ENCODE measurements around the gene SULT1A1. TPM values are rescaled to one million over a fixed set of nuclear protein-coding genes. Genes with fewer than 3 reads are reported as not detected.

The SULT1A1 gene
- total and polyA plus RNA-seq, 2 donors (not counting 1 experiment from before 2014, with no cell fraction given), result 4.2 to 7.1 TPM

DNA sequence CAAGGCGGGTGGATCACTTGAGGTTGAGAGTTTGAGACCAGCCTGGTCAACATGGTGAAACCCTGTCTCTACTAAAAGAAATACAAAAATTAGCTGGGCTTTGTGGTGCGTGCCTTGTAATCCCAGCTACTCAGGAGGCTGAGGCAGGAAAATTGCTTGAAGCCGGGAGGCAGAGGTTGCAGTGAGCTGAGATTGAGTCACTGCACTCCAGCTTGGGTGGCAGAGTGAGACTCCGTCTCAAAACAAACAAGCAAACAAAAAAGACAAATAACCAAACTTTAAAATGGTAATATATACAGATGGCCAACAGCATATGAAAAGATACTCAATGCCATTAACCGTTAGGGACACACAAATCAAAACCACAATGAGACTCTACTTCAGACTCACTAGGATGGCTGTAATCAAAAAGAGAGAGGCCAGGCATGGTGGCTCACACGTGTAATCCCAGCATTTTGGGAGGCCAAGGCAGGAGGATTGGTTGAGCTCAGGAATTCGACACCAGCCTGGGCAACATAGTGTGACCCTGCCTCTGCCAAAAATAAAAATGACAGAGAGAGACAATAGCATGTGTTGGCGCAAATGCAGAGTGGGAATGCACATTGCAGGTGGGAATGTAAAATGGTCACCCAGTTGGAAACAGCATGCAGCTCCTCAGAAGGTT is 34.3 kb downstream of the SULT1A1 start:
- intact Hi-C loops (cut with micrococcal nuclease), result no loop called here
- Histone ChIP-seq H3K27ac (ENCODE audit: low read length in 2 of 2) (no peak overlapping the region), H3K36me3 (replicated peaks in 1 of 2; ENCODE audit: control extremely low read depth in 1 of 2, control insufficient read depth in 1 of 2, extremely low read depth in 1 of 2, insufficient read depth in 2 of 2, low read length in 1 of 2) (peaks cover 1 to 4% of the 10 kb centered on the region in 2 experiments), H3K4me3 (ENCODE audit: control extremely low read depth in 1 of 5, extremely low read depth in 1 of 5, insufficient read depth in 1 of 5, low read depth in 2 of 5, low read length in 4 of 5) (no peak overlapping the region), H3K4me2 (replicated peaks; ENCODE audit: low read depth, low read length, poor library complexity, severe bottlenecking) (no peak overlapping the region), H3K9ac (ENCODE audit: low read length) (no peak overlapping the region), H4K20me1 (ENCODE audit: control insufficient read depth, insufficient read depth, low read length, poor library complexity, severe bottlenecking) (peaks cover 38% of the 10 kb centered on the region), H3K9me3 (ENCODE audit: control extremely low read depth in 1 of 3, control insufficient read depth in 2 of 3, insufficient read depth in 1 of 3, low read length in 2 of 3) (no peaks in the 10 kb centered on the region), H3K79me2 (ENCODE audit: control insufficient read depth, insufficient read depth, low read length) (peaks cover 47% of the 10 kb centered on the region), H3K4me1 (ENCODE audit: control insufficient read depth in 2 of 2, insufficient read depth in 2 of 2, low read length in 2 of 2) (no peaks in the 10 kb centered on the region), H3K27me3 (replicated peaks in 1 of 4; ENCODE audit: control extremely low read depth in 1 of 4, control insufficient read depth in 3 of 4, insufficient read depth in 4 of 4, low read length in 3 of 4) (no peaks in the 10 kb centered on the region), H2AFZ (ENCODE audit: insufficient read depth, low read depth, low read length, poor library complexity, severe bottlenecking) (no peak overlapping the region)
- WGBS (ENCODE audit: insufficient coverage), result 98% methylated on average over 6 of the region's 8 CpGs
- Mint-ChIP-seq H3K4me1 (peaks cover 3% of the 10 kb centered on the region), H3K27ac (no peak overlapping the region), H3K9me3 (ENCODE audit: insufficient read depth) (no peaks in the 10 kb centered on the region), H3K4me3 (no peak overlapping the region), H3K27me3 (no peaks in the 10 kb centered on the region)
- CTCF ChIA-PET, result no interaction called here
- DNase-seq, result no peak
- ATAC-seq (ENCODE audit: low read depth), result no peak
- TF ChIP-seq, protein P1, sequence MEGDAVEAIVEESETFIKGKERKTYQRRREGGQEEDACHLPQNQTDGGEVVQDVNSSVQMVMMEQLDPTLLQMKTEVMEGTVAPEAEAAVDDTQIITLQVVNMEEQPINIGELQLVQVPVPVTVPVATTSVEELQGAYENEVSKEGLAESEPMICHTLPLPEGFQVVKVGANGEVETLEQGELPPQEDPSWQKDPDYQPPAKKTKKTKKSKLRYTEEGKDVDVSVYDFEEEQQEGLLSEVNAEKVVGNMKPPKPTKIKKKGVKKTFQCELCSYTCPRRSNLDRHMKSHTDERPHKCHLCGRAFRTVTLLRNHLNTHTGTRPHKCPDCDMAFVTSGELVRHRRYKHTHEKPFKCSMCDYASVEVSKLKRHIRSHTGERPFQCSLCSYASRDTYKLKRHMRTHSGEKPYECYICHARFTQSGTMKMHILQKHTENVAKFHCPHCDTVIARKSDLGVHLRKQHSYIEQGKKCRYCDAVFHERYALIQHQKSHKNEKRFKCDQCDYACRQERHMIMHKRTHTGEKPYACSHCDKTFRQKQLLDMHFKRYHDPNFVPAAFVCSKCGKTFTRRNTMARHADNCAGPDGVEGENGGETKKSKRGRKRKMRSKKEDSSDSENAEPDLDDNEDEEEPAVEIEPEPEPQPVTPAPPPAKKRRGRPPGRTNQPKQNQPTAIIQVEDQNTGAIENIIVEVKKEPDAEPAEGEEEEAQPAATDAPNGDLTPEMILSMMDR (IDR thresholded peaks at IDR 0.05), result no peak
- no peak for TF ChIP-seq EZH2 (IDR thresholded peaks at IDR 0.05; ENCODE audit: borderline replicate concordance, insufficient read depth, low read depth, low read length, poor library complexity, severe bottlenecking)
- POLR2A ChIA-PET, result no interaction called here

DNA sequence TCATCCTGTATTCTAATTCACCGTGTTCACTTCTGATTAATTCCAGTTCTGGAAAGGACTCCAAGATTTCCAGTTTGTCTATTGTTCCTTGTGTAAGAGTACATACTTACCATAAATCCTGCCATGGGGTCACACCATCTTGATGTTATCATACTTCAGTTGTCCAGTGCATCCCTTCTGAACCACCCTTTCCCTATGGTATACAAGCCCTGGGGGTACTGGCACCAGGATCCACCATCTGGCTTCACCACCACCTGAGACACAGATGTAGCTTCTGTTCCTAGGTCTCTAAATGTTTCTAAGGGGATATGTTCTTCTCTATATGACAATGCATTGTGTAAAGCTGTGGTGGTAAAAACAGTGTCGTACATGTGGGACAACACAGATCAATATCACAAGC is 34.9 kb downstream of the SULT1A1 start:
- H3K9ac ChIP-seq (ENCODE audit: low read length), result no peak overlapping the region
- H3K27me3 ChIP-seq (replicated peaks in 1 of 4; ENCODE audit: control extremely low read depth in 1 of 4, control insufficient read depth in 3 of 4, insufficient read depth in 4 of 4, low read length in 3 of 4), result no peaks in the 10 kb centered on the region
- DNase-seq, result no peak
- POLR2A ChIA-PET, result no interaction called here
- no peaks in the 10 kb centered on the region for H3K4me1 ChIP-seq (ENCODE audit: control insufficient read depth in 2 of 2, insufficient read depth in 2 of 2, low read length in 2 of 2)
- H3K9me3 ChIP-seq (ENCODE audit: control extremely low read depth in 1 of 3, control insufficient read depth in 2 of 3, insufficient read depth in 1 of 3, low read length in 2 of 3), result no peaks in the 10 kb centered on the region
- CTCF ChIA-PET, result no interaction called here
- H3K27me3 Mint-ChIP-seq, result no peaks in the 10 kb centered on the region
- H3K4me3 ChIP-seq (ENCODE audit: control extremely low read depth in 1 of 5, extremely low read depth in 1 of 5, insufficient read depth in 1 of 5, low read depth in 2 of 5, low read length in 4 of 5), result no peak overlapping the region
- intact Hi-C loops (cut with micrococcal nuclease), result no loop called here
- H3K36me3 ChIP-seq (replicated peaks in 1 of 2; ENCODE audit: control extremely low read depth in 1 of 2, control insufficient read depth in 1 of 2, extremely low read depth in 1 of 2, insufficient read depth in 2 of 2, low read length in 1 of 2), result peaks cover 0 to 1% of the 10 kb centered on the region in 2 experiments
- no peak for ATAC-seq (ENCODE audit: low read depth)
- WGBS (ENCODE audit: insufficient coverage), result 100% methylated on average over 1 of the region's 2 CpGs
- H3K27ac ChIP-seq (ENCODE audit: low read length in 2 of 2), result no peak overlapping the region
- H3K27ac Mint-ChIP-seq, result no peak overlapping the region
- no peak overlapping the region for H2AFZ ChIP-seq (ENCODE audit: insufficient read depth, low read depth, low read length, poor library complexity, severe bottlenecking)
- no peak overlapping the region for H3K4me3 Mint-ChIP-seq
- no peaks in the 10 kb centered on the region for H3K9me3 Mint-ChIP-seq (ENCODE audit: insufficient read depth)
- no peak overlapping the region for H3K4me2 ChIP-seq (replicated peaks; ENCODE audit: low read depth, low read length, poor library complexity, severe bottlenecking)
- peaks cover 41% of the 10 kb centered on the region for H4K20me1 ChIP-seq (ENCODE audit: control insufficient read depth, insufficient read depth, low read length, poor library complexity, severe bottlenecking)
- peaks cover 50% of the 10 kb centered on the region for H3K79me2 ChIP-seq (ENCODE audit: control insufficient read depth, insufficient read depth, low read length)
- TF ChIP-seq, protein P1 (IDR thresholded peaks at IDR 0.05), result no peak
- no peak for TF ChIP-seq EZH2 (IDR thresholded peaks at IDR 0.05; ENCODE audit: borderline replicate concordance, insufficient read depth, low read depth, low read length, poor library complexity, severe bottlenecking)
- H3K4me1 Mint-ChIP-seq, result peaks cover 3% of the 10 kb centered on the region
